HEK293T (cell line): ENCODE measurements around the gene PDZK1.

Experiments
- ARNT ChIP-seq: fragments of 450-650 bp; IDR thresholded peaks from 2 replicates; pipeline ENCODE4 v1.6.1; 2017; ENCODE audit warnings: mild to moderate bottlenecking
- BHLHE40 ChIP-seq: fragments of 450-650 bp; IDR thresholded peaks from 2 replicates; pipeline ENCODE4 v1.6.1; 2016; ENCODE audit warnings: mild to moderate bottlenecking, moderate library complexity, borderline replicate concordance
- ELF4 ChIP-seq: fragments of 450-650 bp; IDR thresholded peaks from 2 replicates; pipeline ENCODE4 v1.6.1; 2017; ENCODE audit warnings: antibody characterized with exemption
- FOXA1 ChIP-seq: fragments of 450-650 bp; IDR thresholded peaks from 2 replicates; pipeline ENCODE4 v1.6.1; 2016; ENCODE audit warnings: mild to moderate bottlenecking
- FOXK2 ChIP-seq: fragments of 450-650 bp; IDR thresholded peaks from 2 replicates; pipeline ENCODE4 v1.6.1; 2016; ENCODE audit warnings: mild to moderate bottlenecking
- FOXM1 ChIP-seq: fragments of 450-650 bp; IDR thresholded peaks from 2 replicates; pipeline ENCODE4 v1.6.1; 2017; ENCODE audit warnings: mild to moderate bottlenecking, borderline replicate concordance
- HDGF ChIP-seq: fragments of 450-650 bp; IDR thresholded peaks from 2 replicates; pipeline ENCODE4 v1.6.1; 2017; ENCODE audit warnings: antibody characterized with exemption, borderline replicate concordance
- L3MBTL2 ChIP-seq: fragments of 450-650 bp; conservative IDR thresholded peaks from 2 replicates; pipeline ENCODE4 v1.6.1; 2016; ENCODE audit warnings: mild to moderate bottlenecking
- LEF1 ChIP-seq: fragments of 450-650 bp; IDR thresholded peaks from 2 replicates; pipeline ENCODE4 v1.6.1; 2017; ENCODE audit warnings: mild to moderate bottlenecking, borderline replicate concordance
- NFRKB ChIP-seq: fragments of 450-650 bp; IDR thresholded peaks from 2 replicates; pipeline ENCODE4 v1.6.1; 2016; ENCODE audit warnings: mild to moderate bottlenecking, moderate library complexity
- SP1 ChIP-seq: fragments of 450-650 bp; IDR thresholded peaks from 2 replicates; pipeline ENCODE4 v1.6.1; 2017
- SUZ12 ChIP-seq: fragments of 450-650 bp; IDR thresholded peaks from 2 replicates; pipeline ENCODE4 v1.6.1; 2016; ENCODE audit warnings: mild to moderate bottlenecking
- TARDBP ChIP-seq: fragments of 450-650 bp; IDR thresholded peaks from 2 replicates; pipeline ENCODE4 v1.6.1; 2016
- ZNF384 ChIP-seq: fragments of 450-650 bp; IDR thresholded peaks from 2 replicates; pipeline ENCODE4 v1.6.1; 2016

DNA sequence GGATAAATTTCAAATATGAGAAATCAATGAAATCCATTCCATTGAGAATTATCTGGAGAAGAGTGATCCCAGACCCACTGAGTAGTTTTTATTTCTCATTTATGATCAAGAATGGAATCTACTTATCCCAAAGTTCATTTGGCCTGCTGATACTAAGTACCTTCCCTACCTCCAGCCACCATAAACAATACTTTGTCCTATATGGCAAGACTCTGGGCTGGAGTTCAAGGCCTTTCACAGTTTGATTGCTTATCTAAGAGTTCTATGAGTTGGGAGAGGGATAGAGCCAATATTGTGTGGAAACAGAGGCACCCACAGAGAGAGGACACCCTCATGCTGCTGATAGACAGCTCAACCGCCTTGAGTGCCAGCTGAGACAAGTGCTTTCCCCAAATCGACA lies 5.1 kb downstream of the PDZK1 start:
- no peak for TF ChIP-seq FOXM1
- TF ChIP-seq SP1, result no peak
- no peak for TF ChIP-seq LEF1
- no peak for TF ChIP-seq ZNF384
- TF ChIP-seq HDGF, result no peak
- no peak for TF ChIP-seq BHLHE40
- no peak for TF ChIP-seq SUZ12
- no peak for TF ChIP-seq FOXA1
- TF ChIP-seq L3MBTL2, result no peak
- TF ChIP-seq ELF4, result no peak
- TF ChIP-seq TARDBP, result no peak
- no peak for TF ChIP-seq NFRKB
- TF ChIP-seq FOXK2, result no peak
- no peak for TF ChIP-seq ARNT
